ENCODE data around the gene MYLIP. TPM values are rescaled to one million over a fixed set of nuclear protein-coding genes. Genes with fewer than 3 reads are reported as not detected.

The MYLIP gene
- total RNA-seq, 1 experiment from 2014 or later, result 27.0 TPM

- no CpG with 5 or more reads among the region's 14 CpGs for WGBS (ENCODE audit: extremely low coverage, insufficient read length, low lambda C conversion rate)
- peak overlapping the region in 1 of 3 experiments; percentile 48; a peak in 2 of 7 replicates for H3K27ac Mint-ChIP-seq
- Histone ChIP-seq H2BK120ac (ENCODE audit: low read depth, low read length, poor library complexity, severe bottlenecking) (no peak overlapping the region), H4K20me1 (ENCODE audit: control insufficient read depth, insufficient read depth, insufficient read length) (no peaks in the 10 kb centered on the region), H3K27me3 (ENCODE audit: insufficient read depth, low read length) (no peaks in the 10 kb centered on the region), H2BK15ac (ENCODE audit: low read depth, low read length) (no peak overlapping the region), H3K9me3 (ENCODE audit: control insufficient read depth, low read depth, low read length) (no peaks in the 10 kb centered on the region), H4K91ac (ENCODE audit: insufficient read length, low read depth, low read length) (no peak overlapping the region), H3K23ac (ENCODE audit: insufficient read length, low read depth, low read length) (no peak overlapping the region), H2AFZ (ENCODE audit: low read length) (no peak overlapping the region), H3K4me1 (ENCODE audit: insufficient read depth, low read length) (no peaks in the 10 kb centered on the region), H3K18ac (ENCODE audit: insufficient read length, low read depth, low read length) (no peak overlapping the region), H3K4me2 (ENCODE audit: insufficient read depth, insufficient read length, low read length) (no peak overlapping the region), H3T11ph (ENCODE audit: low read length) (no peak overlapping the region), H3K56ac (ENCODE audit: insufficient read length, low read depth, low read length) (no peak overlapping the region), H3K23me2 (ENCODE audit: insufficient read length, low read depth, low read length, poor library complexity, severe bottlenecking) (no peaks in the 10 kb centered on the region), H3K4ac (ENCODE audit: low read depth, low read length) (no peak overlapping the region), H3K27ac (ENCODE audit: insufficient read length, low read depth, low read length) (no peak overlapping the region), H4K8ac (replicated peaks; ENCODE audit: insufficient read length, low read depth, low read length) (no peak overlapping the region), H2BK12ac (ENCODE audit: insufficient read length, low read depth, low read length) (no peak overlapping the region), H2BK5ac (ENCODE audit: insufficient read length, low read length) (no peak overlapping the region), H2AK5ac (ENCODE audit: insufficient read length, low read length) (no peak overlapping the region), H3K14ac (ENCODE audit: insufficient read depth, low read length) (no peak overlapping the region), H3K79me1 (ENCODE audit: insufficient read depth, low read depth, low read length, poor library complexity, severe bottlenecking) (no peaks in the 10 kb centered on the region), H3K9ac (ENCODE audit: extremely low read depth, insufficient read length, low read length) (no peak overlapping the region), H3K79me2 (ENCODE audit: insufficient read depth, low read length) (no peaks in the 10 kb centered on the region), H2BK20ac (ENCODE audit: low read depth, low read length, poor library complexity, severe bottlenecking) (no peak overlapping the region), H4K5ac (ENCODE audit: insufficient read length, low read depth, low read length) (no peak overlapping the region)
- H3K4me1 Mint-ChIP-seq, result peaks cover 10 to 13% of the 10 kb centered on the region in 2 experiments
- no peaks in the 10 kb centered on the region; a peak in 1 of 5 replicates for H3K9me3 Mint-ChIP-seq
- 0 out of 2 replicates have a peak, but pooled peaks cover 2% of the 10 kb centered on the region for H3K27me3 Mint-ChIP-seq (ENCODE audit: low read depth)
- no peaks in the 10 kb centered on the region for H3K36me3 Mint-ChIP-seq (ENCODE audit: insufficient read depth in 1 of 3, low read depth in 3 of 3)
- H3K4me3 Mint-ChIP-seq, result no peak overlapping the region
- DNase-seq, result no peak
- no peak for TF ChIP-seq CTCF (conservative IDR thresholded peaks at IDR 0.05)
Observed at GRCh38 chr6:16196260-16196983, 67.5 kb downstream of the MYLIP start.
